ENCODE data around the gene TMEM205.

Gene TMEM205

GRCh38 chr19:11295665-11296245 is 50.3 kb downstream of the TMEM205 start, which contains the start of gene TSPAN16:
TSS of gene TSPAN16 (plus strand) at chr19:11296160. CDS start at chr19:11296298, 138 bp downstream.
- no peak for DNase-seq

DNA sequence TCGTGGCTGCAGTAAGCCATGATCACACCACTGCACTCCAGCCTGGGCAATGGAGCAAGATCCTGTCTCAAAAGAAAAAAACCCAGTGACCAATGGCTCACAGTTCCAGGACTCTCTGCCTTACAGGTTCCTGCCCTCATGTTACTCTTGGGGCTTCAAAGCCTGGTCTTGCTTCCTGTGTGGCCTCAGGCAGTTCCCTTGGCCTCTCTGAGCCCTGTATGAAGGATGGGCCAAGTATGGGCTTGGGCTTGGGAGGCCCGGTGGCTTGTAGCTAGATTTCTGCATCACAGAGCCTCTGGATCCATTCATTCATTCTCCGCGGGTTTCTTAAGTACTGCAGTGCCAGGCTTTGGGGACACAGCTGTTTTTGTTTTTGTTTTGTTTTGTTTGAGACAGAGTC is 50.9 kb downstream of the TMEM205 start:
- DNase-seq, result no peak

- peak; percentile 90 for DNase-seq
Observed at GRCh38 chr19:11293433-11294389, 52.4 kb downstream of the TMEM205 start.
